Skeletal muscle tissue (tissue), 5 donors: ENCODE data around the gene LYG2. TPM values are rescaled to one million over a fixed set of nuclear protein-coding genes. Genes with fewer than 3 reads are reported as not detected.
"Not testable (repeated sequence)": the region's sequence is repeated elsewhere in the genome, so short reads cannot be mapped to it uniquely, and the experiment has no call there.

Experiments used
- H3K27ac ChIP-seq: one replicate; pipeline ENCODE4 v1.7.0; 2013; ENCODE audit warnings: mild to moderate bottlenecking, low read depth, low read length, inconsistent platforms
- H3K27me3 ChIP-seq, 3 donors: one replicate each; pipeline ENCODE4 v1.7.0; 2013; ENCODE audit warnings: low read length in 3 of 3; ENCODE audit not compliant: control insufficient read depth in 3 of 3, insufficient read depth in 3 of 3
- H3K36me3 ChIP-seq, 3 donors: one replicate each; pipeline ENCODE4 v1.7.0; 2013; ENCODE audit warnings: low read length in 3 of 3; ENCODE audit not compliant: control insufficient read depth in 3 of 3, insufficient read depth in 3 of 3
- H3K4me1 ChIP-seq, 3 donors: one replicate each; pipeline ENCODE4 v1.7.0; 2013; ENCODE audit warnings: low read length in 3 of 3, mild to moderate bottlenecking in 3 of 3; ENCODE audit not compliant: control insufficient read depth in 3 of 3, insufficient read depth in 3 of 3
- H3K4me3 ChIP-seq, 3 donors: one replicate each; pipeline ENCODE4 v1.7.0; 2013; ENCODE audit warnings: low read length in 3 of 3
- H3K9ac ChIP-seq, 3 donors: one replicate each; pipeline ENCODE4 v1.7.0; 2013; ENCODE audit warnings: low read length in 3 of 3, mild to moderate bottlenecking in 3 of 3, moderate library complexity in 2 of 3, low read depth in 1 of 3
- H3K9me3 ChIP-seq, 3 donors: one replicate each; pipeline ENCODE4 v1.7.0; 2013; ENCODE audit warnings: low read length in 3 of 3; ENCODE audit not compliant: control insufficient read depth in 3 of 3
- small RNA-seq: library from RNA; depleted of rRNA; stranded (forward); fragments of <200 nt; gene quantifications from one replicate; pipeline ENCODE3, GENCODE V24; 2014
- total RNA-seq: library from RNA; depleted of rRNA; stranded (reverse); fragments of >200 nt; gene quantifications from one replicate; pipeline ENCODE4 v1.2.3, GENCODE V29; 2014
- donor health status: Osteomylitis.

LYG2 gene
- total RNA-seq, 1 donor from 2014 or later = not detected

GRCh38 chr2:99216096-99216495 lies 39.4 kb downstream of the LYG2 start:
- no peaks in the 10 kb centered on the region for H3K9me3 ChIP-seq
- peaks cover 3 to 5% (median 4%) of the 10 kb centered on the region in 3 donors for H3K36me3 ChIP-seq
- no peak overlapping the region for H3K27ac ChIP-seq
- no peaks in the 10 kb centered on the region for H3K4me1 ChIP-seq
- H3K27me3 ChIP-seq = no peaks in the 10 kb centered on the region
- H3K9ac ChIP-seq = no peak overlapping the region
- H3K4me3 ChIP-seq = no peak overlapping the region

DNA sequence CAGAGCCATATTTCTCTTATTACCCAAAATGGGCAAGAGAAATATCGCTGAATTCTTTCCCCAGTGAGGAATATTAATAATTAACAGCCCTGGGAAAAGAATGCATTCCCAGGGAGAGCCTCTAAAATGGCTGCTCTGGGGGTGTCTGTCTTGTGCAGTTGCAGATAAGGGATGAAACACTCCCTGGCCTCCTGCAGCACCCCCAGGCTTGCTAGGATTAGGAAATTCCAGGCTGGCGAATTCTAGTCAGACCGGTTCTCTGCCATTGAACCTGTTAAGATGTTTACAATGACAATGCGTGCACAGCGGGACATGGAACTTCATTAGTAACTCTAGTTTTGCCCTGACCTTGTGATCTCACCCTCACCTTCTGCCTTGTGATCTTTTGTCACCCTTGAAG lies 50.0 kb downstream of the LYG2 start:
- H3K9ac ChIP-seq = no peak overlapping the region

DNA sequence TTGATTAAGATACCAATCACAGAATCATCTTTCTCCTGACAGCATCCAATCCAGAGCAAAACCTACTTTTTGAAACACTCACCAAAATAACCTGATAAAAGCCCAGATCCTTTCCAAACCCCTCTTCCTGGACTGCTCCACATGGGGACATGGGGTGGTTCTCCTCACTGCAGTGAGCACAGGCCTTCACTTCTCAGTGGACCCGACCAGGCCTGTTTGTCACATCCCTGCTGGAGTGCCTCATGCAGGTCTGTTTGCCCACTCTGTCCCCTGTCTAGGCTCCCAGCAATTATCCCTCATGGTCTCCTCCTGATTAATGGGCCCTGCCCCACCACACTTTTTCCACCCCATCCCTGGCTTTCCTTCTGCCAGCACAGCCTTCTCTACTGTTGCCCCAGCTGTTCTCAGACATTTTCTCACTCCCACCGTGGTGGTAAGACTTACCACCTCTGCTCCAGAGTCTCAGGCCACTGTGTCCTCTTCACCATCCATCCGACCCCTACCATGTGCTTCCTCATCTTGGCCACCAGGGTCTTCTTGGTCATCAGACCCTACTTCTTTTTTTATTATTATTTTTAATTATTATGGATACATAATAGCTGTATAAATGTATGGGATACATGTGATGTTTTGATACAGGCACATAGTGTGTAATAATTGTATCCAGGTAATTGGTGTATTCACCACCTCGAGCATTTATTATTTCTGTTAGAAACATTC lies 53.3 kb downstream of the LYG2 start:
- H3K9me3 ChIP-seq = no peaks in the 10 kb centered on the region
- no peak overlapping the region for H3K4me3 ChIP-seq
- no peak overlapping the region for H3K9ac ChIP-seq
- no peaks in the 10 kb centered on the region for H3K27me3 ChIP-seq
- H3K4me1 ChIP-seq = no peaks in the 10 kb centered on the region
- H3K27ac ChIP-seq = no peak overlapping the region
- peaks cover 6 to 11% (median 8%) of the 10 kb centered on the region in 3 donors for H3K36me3 ChIP-seq

More for the DNA sequence above, 50.0 kb downstream of the LYG2 start:
- no peak overlapping the region for H3K27ac ChIP-seq
- H3K4me1 ChIP-seq = no peaks in the 10 kb centered on the region
- H3K36me3 ChIP-seq = no peaks in the 10 kb centered on the region
- H3K27me3 ChIP-seq = no peaks in the 10 kb centered on the region
- no peaks in the 10 kb centered on the region for H3K9me3 ChIP-seq
- no peak overlapping the region for H3K4me3 ChIP-seq

GRCh38 chr2:99200076-99200800 lies 55.2 kb downstream of the LYG2 start:
- Histone ChIP-seq H3K36me3 (peaks cover 10 to 29% (median 21%) of the 10 kb centered on the region in 3 donors), H3K4me3 (no peak overlapping the region), H3K9ac (no peak overlapping the region), H3K9me3 (no peaks in the 10 kb centered on the region), H3K27me3 (no peaks in the 10 kb centered on the region), H3K4me1 (no peaks in the 10 kb centered on the region), H3K27ac (no peak overlapping the region)

DNA sequence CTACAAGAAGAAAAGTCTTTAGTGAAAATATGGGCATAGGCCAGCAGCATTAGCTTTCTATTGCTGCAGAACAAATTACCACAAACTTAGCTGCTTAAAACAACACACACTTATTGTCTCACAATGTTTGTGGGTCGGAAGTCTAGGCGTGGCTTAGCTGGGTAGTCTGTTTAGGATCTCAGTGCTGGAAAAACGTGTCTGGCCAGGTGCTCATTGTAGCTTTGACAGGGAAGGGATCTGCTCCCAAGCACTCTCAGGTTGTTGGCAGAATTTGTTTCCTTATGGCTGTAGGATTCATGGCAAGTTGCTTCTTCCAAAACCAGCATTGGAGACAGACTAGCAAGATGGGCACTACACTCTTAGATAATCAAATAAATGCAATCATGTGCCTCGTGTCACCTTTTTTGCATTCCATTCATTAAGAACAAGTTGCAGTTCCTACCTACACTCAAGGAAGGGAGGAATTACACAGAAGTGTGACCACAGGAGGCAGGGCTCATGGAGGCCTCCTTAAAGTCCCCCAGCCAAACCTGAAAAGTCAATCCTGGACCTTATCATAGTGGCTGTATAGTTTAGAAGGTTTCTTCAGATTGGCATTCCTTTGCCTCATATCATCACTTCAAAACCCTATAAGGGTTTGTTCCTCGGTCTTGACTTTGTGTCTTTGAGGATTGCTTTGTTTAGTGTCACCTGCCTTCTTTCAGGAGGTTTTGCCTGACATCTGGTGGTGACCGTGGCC lies 57.2 kb downstream of the LYG2 start:
- no peaks in the 10 kb centered on the region for H3K9me3 ChIP-seq
- peaks cover 10 to 45% (median 22%) of the 10 kb centered on the region in 3 donors for H3K36me3 ChIP-seq
- H3K27ac ChIP-seq = no peak overlapping the region
- no peaks in the 10 kb centered on the region for H3K27me3 ChIP-seq
- no peaks in the 10 kb centered on the region for H3K4me1 ChIP-seq
- no peak overlapping the region for H3K4me3 ChIP-seq
- H3K9ac ChIP-seq = no peak overlapping the region

GRCh38 chr2:99192364-99192763 lies 63.1 kb downstream of the LYG2 start:
- peaks cover 7 to 48% (median 28%) of the 10 kb centered on the region in 3 donors for H3K36me3 ChIP-seq
- not testable (repeated sequence) for H3K9me3 ChIP-seq, H3K4me3 ChIP-seq, H3K9ac ChIP-seq, H3K4me1 ChIP-seq, H3K27ac ChIP-seq, H3K27me3 ChIP-seq

Small RNA genes lying within 50 kb of the gene (small RNA-seq; reads per million reads assigned to genes)
- not detected for gene AC092587.1

Other genes with a start within 250 kb of the LYG2 start
- not detected for gene C2orf15, start 114.0 kb downstream of the LYG2 start, total RNA-seq
- 2.1 TPM for gene TSGA10, start 100.7 kb downstream of the LYG2 start, total RNA-seq
- 6.8 TPM for gene LIPT1, start 100.7 kb downstream of the LYG2 start, total RNA-seq
- gene MITD1, start 74.6 kb downstream of the LYG2 start, total RNA-seq = 11.5 TPM
- 48.0 TPM for gene MRPL30, start 74.5 kb downstream of the LYG2 start, total RNA-seq
- 0.52 TPM for gene LYG1, start 45.5 kb upstream of the LYG2 start, total RNA-seq
- gene TXNDC9, start 80.7 kb upstream of the LYG2 start, total RNA-seq = 26.6 TPM
- gene EIF5B, start 81.7 kb upstream of the LYG2 start, total RNA-seq = 11.0 TPM
- gene REV1, start 234.4 kb upstream of the LYG2 start, total RNA-seq = 59.0 TPM